ENCODE results near the gene SLC25A39.
"Not testable (repeated sequence)": the region's sequence is repeated elsewhere in the genome, so short reads cannot be mapped to it uniquely, and the experiment has no call there.

The SLC25A39 gene

DNA sequence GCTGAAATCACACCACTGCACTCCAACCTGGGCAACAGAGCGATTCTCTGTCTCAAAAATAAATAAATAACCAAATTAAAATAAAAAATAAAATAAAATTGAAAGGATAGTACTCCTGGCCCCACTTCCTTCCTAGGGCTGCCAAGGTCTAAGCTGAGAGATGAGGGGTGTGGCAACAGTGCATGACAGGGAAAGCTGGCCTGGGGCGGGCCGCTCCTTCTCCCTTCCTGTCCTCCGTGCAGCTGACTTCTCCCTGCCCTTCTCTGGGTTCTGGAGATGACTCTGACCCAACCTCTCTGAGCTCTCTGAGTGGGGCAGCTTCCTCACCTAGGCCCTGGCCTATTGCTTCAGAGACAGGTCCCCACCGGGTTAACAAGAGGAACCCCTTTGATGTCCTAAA lies 8.7 kb upstream of the SLC25A39 start:
- no peak for DNase-seq

GRCh38 chr17:44331249-44331760 lies 6.7 kb upstream of the SLC25A39 start:
- DNase-seq, result peak; percentile 81

- not testable (repeated sequence) for DNase-seq
Observed at GRCh38 chr17:44330263-44330662, 5.6 kb upstream of the SLC25A39 start.

DNA sequence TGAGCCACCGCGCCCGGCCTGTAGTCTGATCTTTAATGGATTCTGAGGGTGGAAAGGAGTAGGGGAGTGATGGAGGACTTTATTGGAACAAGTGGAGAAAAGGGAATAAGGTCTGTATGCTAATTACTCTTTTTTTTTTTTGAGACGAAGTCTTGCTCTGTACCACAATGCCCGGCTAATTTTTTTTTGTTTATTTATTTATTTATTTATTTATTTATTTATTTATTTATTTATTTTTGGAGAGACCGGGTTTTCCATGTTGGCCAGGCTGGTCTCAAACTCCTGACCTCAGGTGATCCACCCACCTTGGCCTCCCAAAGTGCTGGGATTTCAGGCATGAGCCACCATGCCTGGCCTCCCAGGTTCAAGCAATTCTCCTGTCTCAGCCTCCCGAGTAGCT lies 4.9 kb upstream of the SLC25A39 start:
- not testable (repeated sequence) for DNase-seq

- no peak for DNase-seq
Observed at GRCh38 chr17:44327715-44328449, 3.3 kb upstream of the SLC25A39 start.

DNA sequence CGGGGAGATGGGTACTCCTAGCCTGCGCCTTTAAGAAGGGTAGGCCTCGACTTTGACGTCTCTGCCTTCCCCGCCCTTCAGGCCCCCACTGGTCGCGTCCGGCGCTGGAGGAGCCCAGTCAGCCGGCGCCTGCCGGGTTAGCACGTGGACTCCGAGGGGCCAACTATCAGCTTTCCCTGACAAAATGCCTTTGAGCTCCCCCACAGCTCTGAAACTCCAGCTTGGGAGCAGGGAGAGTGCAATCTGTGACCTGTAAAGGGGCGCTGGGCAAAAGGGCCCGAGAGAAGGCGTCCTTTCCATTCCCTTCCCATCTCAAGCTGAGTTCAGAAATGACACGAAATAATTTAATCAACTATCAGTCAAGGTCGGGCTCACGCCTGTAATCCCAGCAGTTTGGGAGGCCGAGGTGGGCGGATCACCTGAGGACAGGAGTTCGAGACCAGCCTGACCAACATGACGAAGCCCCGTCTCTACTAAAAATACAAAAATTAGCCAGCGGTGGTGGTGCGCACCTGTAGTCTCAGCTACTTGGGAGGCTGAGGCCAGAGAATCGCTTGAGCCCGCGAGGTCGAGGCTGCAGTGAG lies 2.3 kb upstream of the SLC25A39 start:
- DNase-seq, result peak; percentile 96

- no peak for DNase-seq
Observed at GRCh38 chr17:44324092-44324570, 492 bp downstream of the SLC25A39 start.

- DNase-seq, result no peak
Observed at GRCh38 chr17:44323359-44324091, 1.1 kb downstream of the SLC25A39 start.

GRCh38 chr17:44322236-44322895 lies 2.3 kb downstream of the SLC25A39 start:
- DNase-seq, result no peak

- DNase-seq, result no peak
Observed at GRCh38 chr17:44321246-44322120, 3.1 kb downstream of the SLC25A39 start.

GRCh38 chr17:44320066-44320465 lies 4.6 kb downstream of the SLC25A39 start:
- no peak for DNase-seq

DNA sequence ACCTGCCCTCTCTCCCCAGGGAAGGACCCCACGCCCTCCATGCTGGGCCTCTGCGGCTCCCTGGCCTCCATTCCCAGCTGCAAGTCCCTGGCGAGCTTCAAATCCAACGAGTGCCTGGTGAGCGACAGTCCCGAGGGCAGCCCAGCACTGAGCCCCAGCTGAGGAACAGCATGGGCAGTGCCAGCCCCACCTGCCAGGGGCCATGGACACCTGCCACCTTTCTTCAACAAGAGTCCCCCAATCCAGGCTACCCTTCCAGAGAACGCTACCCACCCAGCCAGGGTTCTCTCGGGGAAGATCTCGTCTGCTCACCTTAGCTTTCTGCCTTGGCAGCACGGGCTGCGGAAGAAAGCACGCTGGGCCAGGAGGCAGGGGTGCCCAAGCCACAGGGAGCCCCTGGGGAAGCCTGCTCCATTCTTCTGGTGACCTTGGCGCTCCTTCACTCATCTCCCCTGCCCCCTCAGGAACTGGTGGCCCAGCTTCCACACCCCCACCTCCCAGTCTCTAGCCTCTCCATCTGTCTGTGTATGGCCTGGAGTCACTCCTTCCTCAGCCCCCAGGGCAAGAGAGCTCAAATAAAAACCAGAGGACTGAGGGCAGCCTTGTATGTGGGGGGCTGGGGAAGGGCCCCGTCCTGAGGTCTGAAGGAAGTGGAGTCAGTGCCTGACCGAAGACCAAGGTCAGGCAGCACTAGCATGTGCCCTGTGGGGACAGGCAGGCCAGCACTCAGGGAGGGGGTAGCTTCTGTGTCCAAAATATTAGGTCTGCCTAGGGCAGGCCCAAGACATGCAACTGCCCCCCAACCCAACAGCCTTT lies 6.3 kb downstream of the SLC25A39 start:
- no peak for DNase-seq

DNA sequence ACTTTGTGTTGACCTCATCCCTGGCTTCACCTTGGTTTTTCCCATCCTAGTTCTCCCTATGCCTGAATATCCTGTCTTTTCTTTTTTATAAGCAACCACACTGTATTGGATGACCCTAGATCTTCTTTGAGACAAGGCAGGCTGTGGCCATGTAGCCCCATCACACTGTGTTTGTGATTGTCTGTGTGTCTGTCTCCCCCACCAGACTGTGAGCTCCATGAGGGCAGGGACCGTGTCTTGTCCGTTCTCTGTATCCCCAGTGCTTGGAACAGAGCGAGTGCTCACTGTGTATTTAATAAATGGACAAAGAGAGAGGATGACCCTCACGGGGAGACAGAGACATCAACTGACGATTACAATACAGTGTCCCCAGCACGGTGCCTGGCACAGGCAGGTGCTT lies 7.1 kb downstream of the SLC25A39 start:
- no peak for DNase-seq

- no peak for DNase-seq
Observed at GRCh38 chr17:44315760-44316731, 8.6 kb downstream of the SLC25A39 start.

DNA sequence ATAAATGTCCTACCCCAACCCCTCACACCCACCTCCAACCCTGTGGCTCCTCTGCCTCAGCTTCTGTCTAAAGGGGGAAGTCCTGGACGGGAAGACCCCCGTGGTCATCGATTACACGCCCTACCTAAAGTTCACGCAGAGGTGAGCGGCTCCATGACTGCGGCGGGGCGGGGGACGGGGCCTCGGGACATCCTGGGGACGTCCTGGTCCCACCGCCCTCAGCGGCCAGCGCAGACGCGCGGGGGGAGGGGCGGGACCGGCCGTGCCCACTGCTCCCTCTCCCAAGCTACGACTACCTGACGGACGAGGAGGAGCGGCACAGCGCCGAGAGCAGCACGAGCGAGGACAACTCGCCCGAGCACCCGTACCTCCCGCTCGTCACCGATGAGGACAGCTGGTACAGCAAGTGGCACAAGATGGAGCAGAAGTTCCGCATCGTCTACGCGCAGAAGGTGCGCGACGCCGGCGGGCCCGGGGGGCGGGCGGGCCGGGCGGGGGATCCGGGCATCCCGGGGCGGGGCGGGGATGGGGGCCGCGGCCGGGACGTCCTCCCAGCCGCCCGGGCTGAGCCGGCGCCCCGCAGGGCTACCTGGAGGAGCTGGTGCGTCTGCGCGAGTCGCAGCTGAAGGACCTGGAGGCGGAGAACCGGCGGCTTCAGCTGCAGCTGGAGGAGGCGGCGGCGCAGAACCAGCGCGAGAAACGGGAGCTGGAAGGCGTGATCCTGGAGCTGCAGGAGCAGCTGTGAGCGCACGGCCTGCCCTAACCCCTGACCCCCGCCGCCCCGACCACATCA lies 9.6 kb downstream of the SLC25A39 start:
- peak; percentile 33 for DNase-seq

DNA sequence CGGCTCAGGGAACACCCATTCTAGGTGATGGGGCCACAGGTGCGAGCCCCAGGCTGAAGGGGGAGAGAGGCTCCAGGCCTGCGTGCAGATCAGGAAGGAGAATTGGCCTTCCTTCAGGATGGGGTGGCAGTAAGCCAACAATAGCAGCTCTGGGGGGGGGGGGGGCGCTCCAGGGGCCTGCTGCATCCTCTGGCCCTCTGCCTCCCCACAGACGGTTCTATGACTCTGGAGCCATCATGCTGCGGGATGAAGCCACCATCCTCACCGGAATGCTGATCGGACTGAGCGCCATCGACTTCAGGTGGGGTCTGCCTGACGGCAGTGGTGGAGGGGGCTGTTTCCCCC lies 10.1 kb downstream of the SLC25A39 start:
- DNase-seq, result no peak

DNA sequence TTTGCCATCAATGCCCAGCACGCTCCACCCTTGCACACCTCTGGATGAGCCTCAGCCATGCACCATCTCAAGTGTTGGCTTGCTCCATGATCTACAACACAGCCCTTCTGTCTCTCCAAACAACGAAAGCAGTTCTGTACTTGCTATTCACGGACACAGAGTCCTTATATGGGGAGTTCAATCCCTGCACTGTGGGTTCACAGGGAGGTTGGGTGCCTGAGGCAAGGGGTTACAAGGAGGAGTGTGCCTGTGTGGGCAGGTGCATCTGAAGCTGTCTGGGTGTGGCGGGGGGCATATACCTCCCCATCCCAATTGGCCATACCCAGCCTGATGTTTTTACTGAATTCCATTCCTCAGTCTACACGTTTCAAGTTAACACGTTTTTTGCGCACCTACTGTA lies 10.6 kb downstream of the SLC25A39 start:
- no peak for DNase-seq

GRCh38 chr17:44312396-44313104 lies 12.1 kb downstream of the SLC25A39 start:
- DNase-seq, result no peak

Measured in COR-L47 (cell line).